ENCODE results near the gene MSH3.
A peak's percentile ranks its signal among the peaks of the same experiment; 100 is the strongest.
"Not testable (repeated sequence)": the region's sequence is repeated elsewhere in the genome, so short reads cannot be mapped to it uniquely, and the experiment has no call there.

MSH3 gene

DNA sequence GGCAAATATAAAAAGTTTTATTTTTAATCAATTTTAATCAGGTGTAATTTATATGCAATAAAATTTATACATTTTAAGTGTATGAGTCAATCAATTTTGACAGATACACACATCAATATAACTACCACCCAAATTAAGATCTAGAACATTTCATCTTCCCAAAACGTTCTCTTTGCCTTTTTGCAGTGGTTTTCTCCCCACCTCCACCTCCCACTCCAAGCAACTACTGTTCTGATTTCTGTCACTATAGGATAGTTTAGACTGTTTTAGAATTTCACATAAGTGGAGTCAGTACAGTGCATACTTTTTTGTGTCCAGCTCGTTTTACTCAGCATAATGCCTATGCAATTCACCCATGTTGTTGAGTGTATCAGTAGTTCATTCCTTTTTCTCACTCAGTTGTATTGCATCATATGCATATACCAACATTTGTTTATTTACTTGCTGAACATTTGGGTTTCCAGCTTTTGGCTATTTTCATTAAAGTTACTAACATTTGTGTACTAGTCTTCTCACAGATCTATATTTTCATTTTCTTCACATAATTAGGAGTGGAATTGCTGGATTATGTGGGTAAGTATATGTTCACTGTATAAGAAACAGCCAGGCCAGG, 52.5 kb downstream of the MSH3 start:
- DNase-seq (ENCODE audit: low read depth): no peak

DNA sequence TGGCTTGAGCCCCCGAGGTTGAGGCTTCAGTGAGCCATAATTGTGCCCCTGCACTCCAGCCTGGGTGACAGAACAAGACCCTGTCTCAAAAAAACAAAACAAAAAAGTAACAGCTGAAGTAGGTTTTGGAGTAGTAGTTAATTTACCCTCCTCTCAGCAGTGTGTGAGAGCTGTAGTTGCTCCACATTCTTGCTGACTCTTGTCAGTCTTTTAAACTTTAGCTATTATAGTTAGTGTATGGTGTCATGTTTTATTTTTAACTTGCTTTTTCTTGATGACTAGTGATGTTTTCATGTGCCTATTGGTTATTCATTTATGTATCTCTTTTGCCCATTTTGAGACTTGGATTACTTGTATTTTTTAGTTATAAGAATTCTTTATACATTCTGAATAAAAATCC, 53.2 kb downstream of the MSH3 start:
- DNase-seq (ENCODE audit: low read depth): peak; percentile 54

DNA sequence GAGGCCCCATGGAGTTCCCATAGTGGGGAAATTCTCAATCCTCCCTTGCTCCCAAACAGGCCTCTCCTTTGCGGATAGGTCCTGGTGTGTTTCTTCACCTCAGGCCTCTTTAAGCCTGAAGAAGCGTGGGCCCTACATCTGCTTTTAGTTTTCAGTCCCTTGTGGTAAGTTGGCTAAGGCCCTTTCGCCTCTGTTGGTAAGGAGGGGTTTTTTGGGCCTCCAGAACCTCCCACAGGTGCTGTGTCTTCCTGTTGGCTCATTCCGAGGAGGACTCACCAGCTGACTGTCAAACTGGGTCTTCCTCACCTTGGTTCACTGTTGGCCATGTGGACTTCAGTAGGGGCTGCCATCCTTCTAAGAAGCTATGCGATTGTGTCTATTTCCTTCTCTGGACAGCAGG, 56.8 kb downstream of the MSH3 start:
- no peak for DNase-seq (ENCODE audit: low read depth)

- peak; percentile 54 for DNase-seq (ENCODE audit: low read depth)
Measured at GRCh38 chr5:80711938-80712337, 57.5 kb downstream of the MSH3 start.

DNA sequence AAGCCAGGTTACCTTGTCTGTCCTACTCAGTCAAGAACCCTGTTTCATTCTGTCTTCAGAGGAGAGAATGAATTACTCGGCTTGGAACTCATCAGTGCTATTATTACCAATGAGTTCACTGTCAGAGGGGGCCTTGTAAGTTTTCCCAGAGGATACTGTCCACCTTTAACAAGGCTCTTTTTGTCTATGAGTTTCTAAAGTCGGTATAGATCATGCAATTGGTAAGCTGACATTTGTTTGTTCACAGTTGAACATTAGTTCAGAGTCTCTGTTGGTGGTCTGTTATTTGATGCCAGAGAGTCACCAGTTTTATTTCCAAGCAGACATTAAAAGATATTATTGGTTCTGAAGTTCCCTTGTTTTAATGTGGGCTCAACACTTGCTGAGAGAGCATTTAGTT, 58.5 kb downstream of the MSH3 start:
- no peak for DNase-seq (ENCODE audit: low read depth)

GRCh38 chr5:80713631-80714030, 59.2 kb downstream of the MSH3 start:
- DNase-seq (ENCODE audit: low read depth): no peak

DNA sequence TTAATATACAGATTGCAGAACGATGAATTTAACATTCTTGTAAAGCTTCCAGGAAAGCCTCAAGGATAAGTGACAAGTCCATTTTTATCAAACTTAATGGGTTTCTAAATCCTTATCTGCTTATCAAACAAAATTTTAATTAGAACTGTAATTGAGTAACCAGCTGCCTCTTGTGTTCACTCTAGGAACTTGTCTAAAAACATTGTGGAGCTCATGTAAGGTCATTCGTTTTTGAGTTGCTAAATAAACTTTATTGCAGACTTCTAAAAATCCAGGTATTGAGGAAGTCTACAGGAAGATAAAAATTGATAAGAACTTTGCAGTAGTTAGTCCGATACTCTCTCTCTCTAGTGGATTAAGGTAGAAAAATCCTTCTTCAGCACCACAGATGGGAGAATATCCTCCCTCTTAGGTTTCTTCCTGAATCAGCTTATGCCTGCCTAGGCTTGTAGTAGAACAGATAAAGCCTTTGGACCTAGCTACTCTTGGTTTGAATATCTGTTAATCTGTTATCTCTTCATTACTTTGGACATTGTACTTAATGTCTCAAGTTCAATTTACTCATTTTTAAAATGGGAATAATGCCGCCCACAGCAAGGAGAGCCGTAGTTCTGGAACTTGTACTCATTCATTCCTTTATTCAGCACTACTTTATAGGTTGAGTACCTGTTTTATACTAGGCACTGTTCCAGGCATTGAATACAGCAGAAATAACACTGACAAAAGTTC, 60.3 kb downstream of the MSH3 start:
- DNase-seq (ENCODE audit: low read depth): no peak

GRCh38 chr5:80715887-80716286, 61.4 kb downstream of the MSH3 start:
- DNase-seq (ENCODE audit: low read depth): no peak

DNA sequence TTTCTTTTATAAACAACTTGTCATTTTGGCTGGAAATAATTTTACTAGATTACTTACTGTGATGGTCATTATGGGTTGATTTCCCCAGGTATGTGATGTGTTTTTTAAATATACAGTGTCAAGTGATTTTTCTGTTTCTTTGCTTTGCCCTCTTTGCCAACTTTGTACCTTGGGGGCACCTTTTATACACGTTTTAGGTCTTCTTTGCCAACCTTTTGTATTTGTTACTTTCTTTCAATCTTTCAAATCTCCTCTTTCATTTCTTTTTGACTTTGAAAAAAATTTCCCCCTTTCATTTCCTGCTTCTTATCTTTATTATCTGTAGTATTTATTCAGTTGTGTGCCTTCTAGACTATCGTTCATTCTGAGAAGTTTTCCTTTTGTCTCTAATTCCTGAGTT, 65.7 kb downstream of the MSH3 start:
- DNase-seq (ENCODE audit: low read depth): no peak

GRCh38 chr5:80722916-80723315, 68.5 kb downstream of the MSH3 start:
- DNase-seq (ENCODE audit: low read depth): no peak

- no peak for DNase-seq (ENCODE audit: low read depth)
Measured at GRCh38 chr5:80725446-80725845, 71.0 kb downstream of the MSH3 start.

DNA sequence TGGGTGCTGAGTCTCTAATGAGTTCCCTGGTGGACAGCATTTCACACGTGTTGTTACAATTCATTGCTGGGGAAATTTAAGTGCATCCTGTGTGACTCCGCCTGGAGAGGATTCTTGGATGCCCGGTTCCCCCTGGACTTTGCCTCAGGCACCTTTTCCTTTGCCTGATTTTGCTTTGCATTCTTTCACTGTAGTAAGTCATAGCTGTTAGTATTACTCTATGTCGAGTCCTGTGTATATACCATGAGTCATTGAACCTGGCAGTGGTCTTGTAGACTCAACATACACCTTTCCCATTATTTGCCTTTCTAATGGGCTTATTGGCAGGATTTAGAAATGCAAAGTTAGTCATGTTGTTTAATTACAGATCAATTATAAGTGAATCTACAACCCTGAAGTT, 82.3 kb downstream of the MSH3 start:
- DNase-seq (ENCODE audit: low read depth): peak; percentile 54

- DNase-seq (ENCODE audit: low read depth): no peak
Measured at GRCh38 chr5:80738466-80738865, 84.0 kb downstream of the MSH3 start.

DNA sequence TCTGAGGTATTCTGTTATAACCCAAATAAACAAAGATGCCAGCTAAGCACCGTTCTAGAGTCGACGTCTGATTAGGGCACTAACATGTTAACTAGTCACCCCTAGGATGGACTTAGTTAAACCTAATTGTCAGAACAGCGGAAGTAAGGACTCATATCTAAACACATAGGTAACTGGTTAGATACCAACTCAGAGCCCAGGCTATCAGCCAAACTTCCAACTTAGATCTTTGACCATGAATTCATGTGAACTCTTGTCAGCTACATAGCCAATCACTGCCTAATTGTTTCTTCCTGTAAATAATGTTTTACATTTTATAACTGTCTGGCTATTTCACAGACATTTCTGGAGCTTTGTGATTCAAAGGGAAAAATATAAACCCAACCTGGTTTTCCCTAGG, 84.6 kb downstream of the MSH3 start:
- no peak for DNase-seq (ENCODE audit: low read depth)

- no peak for DNase-seq (ENCODE audit: low read depth)
Measured at GRCh38 chr5:80739496-80739895, 85.0 kb downstream of the MSH3 start.

- DNase-seq (ENCODE audit: low read depth): no peak
Measured at GRCh38 chr5:80739898-80740297, 85.4 kb downstream of the MSH3 start.

DNA sequence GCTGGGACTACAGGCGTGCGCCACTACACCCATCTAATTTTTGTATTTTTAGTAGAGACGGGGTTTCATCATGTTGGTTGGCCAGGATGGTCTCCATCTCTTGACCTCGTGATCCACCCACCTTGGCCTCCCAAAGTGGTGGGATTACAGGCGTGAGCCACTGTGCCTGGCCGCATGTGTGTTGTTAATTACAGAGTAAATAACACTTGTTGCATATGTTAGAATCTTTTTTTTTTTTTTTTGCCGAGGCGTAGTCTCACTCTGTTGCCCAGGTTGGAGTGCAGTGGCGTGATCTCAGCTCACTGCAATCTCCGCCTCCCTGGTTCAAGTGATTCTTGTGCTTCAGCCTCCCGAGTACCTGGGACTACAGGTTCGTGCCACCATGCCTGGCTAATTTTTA, 86.0 kb downstream of the MSH3 start:
- not testable (repeated sequence) for DNase-seq (ENCODE audit: low read depth)

GRCh38 chr5:80740999-80741398, 86.5 kb downstream of the MSH3 start:
- DNase-seq (ENCODE audit: low read depth): no peak

DNA sequence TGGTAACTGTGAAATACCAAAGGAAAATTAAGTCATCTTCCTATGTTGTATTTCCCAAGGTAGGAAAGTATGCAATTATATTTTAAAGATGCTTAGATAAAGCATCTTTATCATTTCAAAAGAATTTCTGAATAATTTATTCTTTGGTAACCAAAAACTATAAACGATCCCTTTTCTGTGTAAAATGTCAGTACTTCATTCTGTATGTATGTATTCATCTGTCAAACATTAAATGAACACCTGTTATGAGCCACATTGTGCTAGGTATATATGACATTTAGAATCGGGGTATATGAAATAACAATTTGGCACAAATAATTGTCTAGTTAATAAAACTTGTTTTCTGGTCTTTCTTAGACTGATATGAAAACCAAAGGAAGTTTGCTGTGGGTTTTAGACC, 89.7 kb downstream of the MSH3 start:
- DNase-seq (ENCODE audit: low read depth): no peak

DNA sequence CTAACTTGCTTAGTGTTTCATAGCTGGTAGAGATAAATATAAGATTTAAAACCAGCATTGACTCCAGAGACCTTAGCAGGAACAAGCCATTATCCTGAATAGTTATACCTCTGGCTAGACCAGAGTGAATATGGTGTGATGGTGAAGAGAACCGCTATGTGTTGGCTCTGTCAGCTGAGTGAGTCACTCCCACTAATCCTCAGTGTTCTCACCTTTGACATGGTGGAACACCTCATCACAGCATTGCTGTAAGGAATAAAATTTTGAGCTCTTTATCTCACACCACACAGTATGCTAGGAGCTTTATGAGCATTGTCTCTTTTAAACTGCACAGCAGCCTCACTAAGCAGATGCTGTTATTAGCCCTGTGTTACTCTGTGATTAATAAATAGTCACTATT, 91.0 kb downstream of the MSH3 start:
- peak; percentile 3 for DNase-seq (ENCODE audit: low read depth)

DNA sequence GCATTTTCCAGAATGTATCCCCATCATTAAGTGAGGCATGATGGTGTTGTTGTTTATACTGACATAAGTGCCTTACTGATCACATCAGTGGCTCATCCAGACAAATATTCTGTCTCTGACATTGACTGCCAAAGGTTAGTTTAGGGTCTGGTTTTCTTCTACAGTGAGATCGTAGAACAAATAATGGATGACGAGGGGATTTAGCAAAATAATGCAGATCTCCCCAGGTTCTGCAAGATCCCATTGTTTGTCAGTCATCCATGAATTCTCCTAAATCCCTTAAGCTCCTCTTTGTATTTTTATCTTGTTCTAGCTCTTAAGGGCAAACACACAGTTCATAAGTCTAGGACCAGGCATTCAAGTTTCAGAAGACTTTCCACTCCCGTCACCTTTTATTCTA, 93.5 kb downstream of the MSH3 start:
- DNase-seq (ENCODE audit: low read depth): no peak

- no peak for DNase-seq (ENCODE audit: low read depth)
Measured at GRCh38 chr5:80752427-80752826, 98.0 kb downstream of the MSH3 start.

DNA sequence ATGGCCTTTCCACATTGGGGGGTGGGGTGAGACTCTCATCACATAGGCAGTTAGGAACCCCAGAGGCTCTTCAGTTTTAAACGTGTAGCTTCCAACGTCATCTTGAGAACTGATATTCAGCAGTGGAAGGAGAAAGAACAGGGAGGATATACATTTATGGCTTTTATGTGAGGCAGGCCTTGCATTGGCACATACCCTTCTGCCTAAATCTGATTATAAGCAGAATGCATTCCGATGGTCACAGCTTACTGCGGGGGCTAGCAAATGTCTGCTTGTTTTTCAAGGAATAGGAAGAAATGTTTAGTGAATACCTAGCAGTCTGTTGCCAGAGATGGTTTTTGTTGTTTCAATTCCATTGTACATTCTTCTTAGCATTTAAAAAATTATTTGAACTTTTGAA, 99.3 kb downstream of the MSH3 start:
- DNase-seq (ENCODE audit: low read depth): no peak

GRCh38 chr5:80754900-80755299, 100.4 kb downstream of the MSH3 start:
- peak; percentile 23 for DNase-seq (ENCODE audit: low read depth)
